CD14-positive monocyte (primary cell): ENCODE results near the gene NFATC2. TPM values are rescaled to one million over a fixed set of nuclear protein-coding genes. Genes with fewer than 3 reads are reported as not detected.

Experiments used
- DNase-seq, 3 donors: peaks; one replicate each; pipeline ENCODE4 v3.0.0-alpha.2; 2011 to 2022
- H2AFZ ChIP-seq: 2 replicates; pipeline ENCODE4 v1.6.0; 2012; ENCODE audit warnings: mild to moderate bottlenecking, low read depth, low read length, inconsistent platforms; ENCODE audit not compliant: insufficient read depth, poor library complexity, severe bottlenecking
- H3K27ac ChIP-seq, 2 donors: 1 replicate in 1 of 2; 2 replicates in 1 of 2; pipeline ENCODE4 v1.5.1; 2012 to 2013; ENCODE audit warnings: low read length in 2 of 2, control low read depth in 1 of 2, inconsistent platforms in 1 of 2, low read depth in 1 of 2, mild to moderate bottlenecking in 1 of 2
- H3K27me3 ChIP-seq, 2 donors: one replicate each; pipeline versions ENCODE4 v1.6.0 to v1.6.1; 2011 to 2013; ENCODE audit warnings: low read length in 2 of 2; ENCODE audit not compliant: control insufficient read depth in 2 of 2, insufficient read depth in 2 of 2
- H3K36me3 ChIP-seq, 2 donors: replicated peaks in 1 of 2; 1 replicate in 1 of 2; 2 replicates in 1 of 2; pipeline versions ENCODE4 v1.5.1 to v1.6.1; 2012 to 2013; ENCODE audit warnings: low read length in 2 of 2, control low read depth in 1 of 2, inconsistent platforms in 1 of 2, mild to moderate bottlenecking in 1 of 2; ENCODE audit not compliant: insufficient read depth in 2 of 2, control insufficient read depth in 1 of 2
- H3K4me1 ChIP-seq, 2 donors: 1 replicate in 1 of 2; 2 replicates in 1 of 2; pipeline versions ENCODE4 v1.5.1 to v1.6.1; 2012 to 2013; ENCODE audit warnings: low read length in 2 of 2, control low read depth in 1 of 2, inconsistent platforms in 1 of 2, mild to moderate bottlenecking in 1 of 2, moderate library complexity in 1 of 2; ENCODE audit not compliant: insufficient read depth in 2 of 2, control insufficient read depth in 1 of 2
- H3K4me2 ChIP-seq: replicated peaks from 2 replicates; pipeline ENCODE3; 2012; ENCODE audit warnings: low read length, moderate library complexity, mild to moderate bottlenecking; ENCODE audit not compliant: poor library complexity, severe bottlenecking; ENCODE audit errors: extremely low read depth
- H3K4me3 ChIP-seq, 3 experiments: fragments of 200-600 bp in 1 of 3; sonication (generic) in 1 of 3; replicated peaks in 1 of 3; 1 replicate in 2 of 3; 2 replicates in 1 of 3; pipeline ENCODE4 v1.5.1; 2011 to 2013; ENCODE audit warnings: low read length in 3 of 3, mild to moderate bottlenecking in 3 of 3, control low read depth in 2 of 3, low read depth in 2 of 3, inconsistent platforms in 1 of 3, moderate library complexity in 1 of 3
- H3K79me2 ChIP-seq: 2 replicates; pipeline ENCODE4 v1.6.0; 2012; ENCODE audit warnings: mild to moderate bottlenecking, control low read depth, inconsistent platforms, low read length, moderate library complexity; ENCODE audit not compliant: insufficient read depth
- H3K9ac ChIP-seq: 2 replicates; pipeline ENCODE4 v1.6.0; 2017; ENCODE audit warnings: low read length, mild to moderate bottlenecking; ENCODE audit not compliant: insufficient read depth, poor library complexity, severe bottlenecking
- H3K9me3 ChIP-seq, 2 donors: replicated peaks in 1 of 2; 1 replicate in 1 of 2; 2 replicates in 1 of 2; pipeline versions ENCODE4 v1.5.1 to v1.6.1; 2012 to 2013; ENCODE audit warnings: low read length in 2 of 2, control low read depth in 1 of 2; ENCODE audit not compliant: control insufficient read depth in 1 of 2, insufficient read depth in 1 of 2
- H4K20me1 ChIP-seq: 2 replicates; pipeline ENCODE4 v1.6.0; 2012; ENCODE audit warnings: mild to moderate bottlenecking, low read length, control low read depth, moderate library complexity; ENCODE audit not compliant: insufficient read depth
- H3K27ac Mint-ChIP-seq, 7 donors: one replicate each; pipeline ENCODE4 v1.8.0; 2020; ENCODE audit warnings: mild to moderate bottlenecking in 7 of 7, mixed read lengths in 7 of 7, moderate library complexity in 6 of 7, inconsistent platforms in 2 of 7
- H3K27me3 Mint-ChIP-seq, 3 donors: one replicate each; pipeline ENCODE4 v1.8.0; 2021 to 2022; ENCODE audit warnings: low read depth in 3 of 3, mild to moderate bottlenecking in 3 of 3, mixed read lengths in 3 of 3, moderate library complexity in 3 of 3, inconsistent platforms in 1 of 3
- H3K36me3 Mint-ChIP-seq, 2 donors: one replicate each; pipeline ENCODE4 v1.8.0; 2020; ENCODE audit warnings: mixed read lengths in 2 of 2, inconsistent platforms in 1 of 2, mild to moderate bottlenecking in 1 of 2
- H3K4me1 Mint-ChIP-seq: one replicate; pipeline ENCODE4 v1.8.0; 2020; ENCODE audit warnings: mild to moderate bottlenecking, mixed read lengths
- H3K4me3 Mint-ChIP-seq, 2 donors: one replicate each; pipeline ENCODE4 v1.8.0; 2020; ENCODE audit warnings: mild to moderate bottlenecking in 2 of 2, mixed read lengths in 2 of 2, moderate library complexity in 1 of 2
- H3K9me3 Mint-ChIP-seq, 7 donors: one replicate each; pipeline ENCODE4 v1.8.0; 2020 to 2022; ENCODE audit warnings: mixed read lengths in 7 of 7, mild to moderate bottlenecking in 6 of 7, moderate library complexity in 6 of 7, inconsistent platforms in 2 of 7
- CTCF ChIP-seq: fragments of 200-600 bp; IDR thresholded peaks from one replicate; pipeline ENCODE4 v1.8.0; 2022; ENCODE audit warnings: antibody characterized with exemption, mild to moderate bottlenecking
- WGBS: methylation state at CpG from one replicate; pipeline ENCODE4 v1.1.5; 2013; ENCODE audit warnings: missing lambda C conversion rate; ENCODE audit not compliant: insufficient coverage; 5-methylcytosine and 5-hydroxymethylcytosine counted together
- intact Hi-C, 2 donors: fragments of 100-400 bp; cut with micrococcal nuclease; formaldehyde crosslinking; loops; one replicate each; pipeline versions ENCODE4 v1.15.0 to v1.15.1; 2023
- polyA plus RNA-seq, 3 donors: library from polyadenylated mRNA; depleted of rRNA in 1 of 3; unstranded in 2 of 3; stranded (reverse) in 1 of 3; fragments of 300-500 nt in 2 of 3; fragments of >200 nt in 1 of 3; fragmentation: Illumina TruSeq in 2 of 3; gene quantifications; 1 replicate in 2 of 3; 2 replicates in 1 of 3; pipeline ENCODE4 v1.2.3, GENCODE V29; 2012 to 2021

NFATC2 gene
- polyA plus RNA-seq, 3 donors, result 0.03 to 0.18 (median 0.11) TPM

- WGBS, result 93% methylated on average over 3 of the region's 9 CpGs
- Mint-ChIP-seq H3K4me1 (peaks cover 6% of the 10 kb centered on the region), H3K4me3 (no peak overlapping the region)
Measured at GRCh38 chr20:51454250-51454865, 88.2 kb downstream of the NFATC2 start.

GRCh38 chr20:51452734-51453365 lies 89.7 kb downstream of the NFATC2 start:
- 94% methylated on average over 10 of the region's 13 CpGs for WGBS
- Histone ChIP-seq H3K4me3 (no peak overlapping the region), H3K27me3 (no peaks in the 10 kb centered on the region), H3K9me3 (no peaks in the 10 kb centered on the region), H3K36me3 (no peaks in the 10 kb centered on the region), H3K9ac (no peak overlapping the region), H4K20me1 (no peaks in the 10 kb centered on the region), H3K27ac (no peak overlapping the region), H3K4me2 (no peak overlapping the region), H2AFZ (no peak overlapping the region), H3K4me1 (peaks cover 4 to 8% of the 10 kb centered on the region in 2 donors), H3K79me2 (no peaks in the 10 kb centered on the region)
- TF ChIP-seq CTCF, result no peak
- intact Hi-C loops, result no loop called here
- DNase-seq, result no peak
- no peak overlapping the region for H3K27ac Mint-ChIP-seq
- no peak overlapping the region for H3K4me3 Mint-ChIP-seq
- peaks cover 0 to 2% (median 0%) of the 10 kb centered on the region in 7 donors for H3K9me3 Mint-ChIP-seq
- no peaks in the 10 kb centered on the region for H3K36me3 Mint-ChIP-seq
- peaks cover 4 to 6% (median 5%) of the 10 kb centered on the region in 3 donors for H3K27me3 Mint-ChIP-seq
- peaks cover 6% of the 10 kb centered on the region for H3K4me1 Mint-ChIP-seq

More at GRCh38 chr20:51454250-51454865, 88.2 kb downstream of the NFATC2 start:
- DNase-seq, result no peak
- peaks cover 4 to 8% of the 10 kb centered on the region in 2 donors for H3K4me1 ChIP-seq
- no peaks in the 10 kb centered on the region for H3K36me3 ChIP-seq
- H2AFZ ChIP-seq, result no peak overlapping the region
- intact Hi-C loops, result no loop called here
- H3K27ac ChIP-seq, result no peak overlapping the region
- TF ChIP-seq CTCF, result no peak
- Mint-ChIP-seq H3K36me3 (no peaks in the 10 kb centered on the region), H3K27me3 (peaks cover 4 to 5% (median 4%) of the 10 kb centered on the region in 3 donors), H3K27ac (no peak overlapping the region), H3K9me3 (peaks cover 0 to 2% (median 0%) of the 10 kb centered on the region in 7 donors)
- H4K20me1 ChIP-seq, result no peaks in the 10 kb centered on the region
- H3K4me3 ChIP-seq, result no peak overlapping the region
- no peak overlapping the region for H3K9ac ChIP-seq
- no peaks in the 10 kb centered on the region for H3K9me3 ChIP-seq
- no peaks in the 10 kb centered on the region for H3K79me2 ChIP-seq
- H3K27me3 ChIP-seq, result no peaks in the 10 kb centered on the region
- H3K4me2 ChIP-seq, result no peak overlapping the region
